Natural killer cell (primary cell): ENCODE data around the gene PLCB1. TPM values are rescaled to one million over a fixed set of nuclear protein-coding genes. Genes with fewer than 3 reads are reported as not detected.

Experiments
- ATAC-seq, 3 donors: fragments of 150-1000 bp in 2 of 3; fragments of 200-7000 bp in 1 of 3; cut with Tn5 transposase; 1 replicate in 1 of 3; 2 replicates in 2 of 3; pipeline ENCODE4 v1.10.0; 2021; ENCODE audit warnings: mild to moderate bottlenecking in 2 of 3, moderate library complexity in 2 of 3
- DNase-seq, 2 donors: peaks; one replicate each; pipeline versions ENCODE4 v3.0.0 to v3.0.0-alpha.2; 2013 to 2021; ENCODE audit warnings: mixed read lengths in 1 of 2
- H3K27ac ChIP-seq: one replicate; pipeline ENCODE4 v1.5.1; 2013; ENCODE audit warnings: mild to moderate bottlenecking, low read length
- H3K27me3 ChIP-seq: one replicate; pipeline ENCODE4 v1.6.1; 2013; ENCODE audit warnings: low read length; ENCODE audit not compliant: control insufficient read depth, insufficient read depth
- H3K36me3 ChIP-seq: one replicate; pipeline ENCODE4 v1.6.1; 2013; ENCODE audit warnings: low read length; ENCODE audit not compliant: control insufficient read depth, insufficient read depth
- H3K4me1 ChIP-seq: one replicate; pipeline ENCODE4 v1.6.1; 2013; ENCODE audit warnings: low read length; ENCODE audit not compliant: control insufficient read depth, insufficient read depth
- H3K4me3 ChIP-seq: one replicate; pipeline ENCODE4 v1.5.1; 2013; ENCODE audit warnings: low read length
- H3K9me3 ChIP-seq: one replicate; pipeline ENCODE4 v1.6.1; 2013; ENCODE audit warnings: low read length; ENCODE audit not compliant: control insufficient read depth, insufficient read depth
- H3K27ac Mint-ChIP-seq, 2 donors: one replicate each; pipeline ENCODE4 v1.8.0; 2022; ENCODE audit warnings: mild to moderate bottlenecking in 2 of 2, mixed read lengths in 2 of 2, moderate library complexity in 1 of 2
- H3K27me3 Mint-ChIP-seq, 2 donors: one replicate each; pipeline ENCODE4 v1.8.0; 2022; ENCODE audit warnings: low read depth in 2 of 2, mixed read lengths in 2 of 2
- H3K36me3 Mint-ChIP-seq: one replicate; pipeline ENCODE4 v1.8.0; 2022; ENCODE audit warnings: mixed read lengths
- H3K4me1 Mint-ChIP-seq, 2 donors: one replicate each; pipeline ENCODE4 v1.8.0; 2022; ENCODE audit warnings: mixed read lengths in 2 of 2
- H3K4me3 Mint-ChIP-seq: one replicate; pipeline ENCODE4 v1.8.0; 2022; ENCODE audit warnings: mild to moderate bottlenecking, moderate library complexity, mixed read lengths
- H3K9me3 Mint-ChIP-seq, 2 donors: one replicate each; pipeline ENCODE4 v1.8.0; 2022; ENCODE audit warnings: mixed read lengths in 2 of 2
- CTCF ChIP-seq: fragments of 200-600 bp; IDR thresholded peaks from one replicate; pipeline ENCODE4 v1.8.0; 2022; ENCODE audit warnings: antibody characterized with exemption
- WGBS: methylation state at CpG from one replicate; pipeline ENCODE4 v1.1.7; 2013; ENCODE audit warnings: missing lambda C conversion rate; ENCODE audit not compliant: insufficient coverage; 5-methylcytosine and 5-hydroxymethylcytosine counted together
- intact Hi-C: fragments of 100-400 bp; cut with micrococcal nuclease; formaldehyde crosslinking; loops from one replicate; pipeline ENCODE4 v1.14.2; 2022
- total RNA-seq, 4 donors: library from RNA; stranded (reverse); fragments of 120-200 nt in 1 of 4; gene quantifications; one replicate each; pipeline versions ENCODE4 v1.2.3 to v1.2.4, GENCODE V29; 2013 to 2022

Gene PLCB1
- total RNA-seq, 3 donors from 2014 or later (not counting 1 experiment from before 2014, with no cell fraction given), result 48.7 to 66.2 (median 57.7) TPM

- ATAC-seq, result peak; percentile 57 to 82 (median 70)
- Histone ChIP-seq H3K9me3 (no peaks in the 10 kb centered on the region), H3K27ac (no peak overlapping the region), H3K4me3 (no peak overlapping the region), H3K27me3 (no peaks in the 10 kb centered on the region), H3K36me3 (no peaks in the 10 kb centered on the region), H3K4me1 (no peaks in the 10 kb centered on the region)
- DNase-seq, result peak in 1 of 2 donors; percentile 53
- Mint-ChIP-seq H3K27ac (no peak overlapping the region), H3K9me3 (no peaks in the 10 kb centered on the region), H3K27me3 (no peaks in the 10 kb centered on the region), H3K4me3 (no peak overlapping the region), H3K36me3 (no peaks in the 10 kb centered on the region), H3K4me1 (no peaks in the 10 kb centered on the region)
- TF ChIP-seq CTCF, result peak; percentile 90
- intact Hi-C loops, result no loop called here
- 66% methylated on average over 2 of the region's 6 CpGs for WGBS
Measured at GRCh38 chr20:8853805-8854338, 721.8 kb downstream of the PLCB1 start.

- H3K4me1 ChIP-seq, result no peaks in the 10 kb centered on the region
- H3K27ac Mint-ChIP-seq, result no peak overlapping the region
- H3K36me3 ChIP-seq, result no peaks in the 10 kb centered on the region
- WGBS, result 90% methylated on average over 11 of the region's 12 CpGs
- H3K27me3 Mint-ChIP-seq, result no peaks in the 10 kb centered on the region
- H3K4me3 Mint-ChIP-seq, result no peak overlapping the region
- no peak for TF ChIP-seq CTCF
- intact Hi-C loops, result no loop called here
- no peaks in the 10 kb centered on the region for H3K36me3 Mint-ChIP-seq
- no peaks in the 10 kb centered on the region for H3K27me3 ChIP-seq
- DNase-seq (no peak), ATAC-seq (no peak)
- no peak overlapping the region for H3K27ac ChIP-seq
- H3K4me1 Mint-ChIP-seq, result no peaks in the 10 kb centered on the region
- no peaks in the 10 kb centered on the region for H3K9me3 Mint-ChIP-seq
- H3K4me3 ChIP-seq, result no peak overlapping the region
- no peaks in the 10 kb centered on the region for H3K9me3 ChIP-seq
Measured at GRCh38 chr20:8854571-8854970, 722.5 kb downstream of the PLCB1 start.

GRCh38 chr20:8855315-8855714 is 723.2 kb downstream of the PLCB1 start:
- ATAC-seq, result no peak
- no peak overlapping the region for H3K4me3 ChIP-seq
- no peak for TF ChIP-seq CTCF
- no peaks in the 10 kb centered on the region for H3K36me3 Mint-ChIP-seq
- H3K9me3 ChIP-seq, result no peaks in the 10 kb centered on the region
- no peaks in the 10 kb centered on the region for H3K9me3 Mint-ChIP-seq
- H3K4me3 Mint-ChIP-seq, result no peak overlapping the region
- no peaks in the 10 kb centered on the region for H3K36me3 ChIP-seq
- intact Hi-C loops, result no loop called here
- no peaks in the 10 kb centered on the region for H3K4me1 ChIP-seq
- DNase-seq, result no peak
- H3K27ac ChIP-seq, result no peak overlapping the region
- no peaks in the 10 kb centered on the region for H3K27me3 Mint-ChIP-seq
- no peaks in the 10 kb centered on the region for H3K4me1 Mint-ChIP-seq
- H3K27ac Mint-ChIP-seq, result no peak overlapping the region
- H3K27me3 ChIP-seq, result no peaks in the 10 kb centered on the region

- Mint-ChIP-seq H3K27me3 (no peaks in the 10 kb centered on the region), H3K9me3 (no peaks in the 10 kb centered on the region), H3K27ac (no peak overlapping the region), H3K4me3 (no peak overlapping the region), H3K36me3 (no peaks in the 10 kb centered on the region), H3K4me1 (no peaks in the 10 kb centered on the region)
- TF ChIP-seq CTCF, result no peak
- WGBS, result 100% methylated on average over 1 of the region's 1 CpG
- no peak for ATAC-seq
- Histone ChIP-seq H3K4me3 (no peak overlapping the region), H3K27me3 (no peaks in the 10 kb centered on the region), H3K27ac (no peak overlapping the region), H3K9me3 (no peaks in the 10 kb centered on the region), H3K36me3 (no peaks in the 10 kb centered on the region), H3K4me1 (no peaks in the 10 kb centered on the region)
- intact Hi-C loops, result no loop called here
- DNase-seq, result no peak
Measured at GRCh38 chr20:8856668-8857067, 724.6 kb downstream of the PLCB1 start.
